CD14-positive monocyte (primary cell): ENCODE measurements around the gene WDR26. TPM values are rescaled to one million over a fixed set of nuclear protein-coding genes. Genes with fewer than 3 reads are reported as not detected.
A peak's percentile ranks its signal among the peaks of the same experiment; 100 is the strongest.
"Not testable (repeated sequence)": the region's sequence is repeated elsewhere in the genome, so short reads cannot be mapped to it uniquely, and the experiment has no call there.

ENCODE experiments used
- DNase-seq, 3 donors: peaks; one replicate each; pipeline ENCODE4 v3.0.0-alpha.2; 2011 to 2022
- H2AFZ ChIP-seq: 2 replicates; pipeline ENCODE4 v1.6.0; 2012; ENCODE audit warnings: mild to moderate bottlenecking, low read depth, low read length, inconsistent platforms; ENCODE audit not compliant: insufficient read depth, poor library complexity, severe bottlenecking
- H3K27ac ChIP-seq, 2 donors: 1 replicate in 1 of 2; 2 replicates in 1 of 2; pipeline ENCODE4 v1.5.1; 2012 to 2013; ENCODE audit warnings: low read length in 2 of 2, control low read depth in 1 of 2, inconsistent platforms in 1 of 2, low read depth in 1 of 2, mild to moderate bottlenecking in 1 of 2
- H3K27me3 ChIP-seq, 2 donors: one replicate each; pipeline versions ENCODE4 v1.6.0 to v1.6.1; 2011 to 2013; ENCODE audit warnings: low read length in 2 of 2; ENCODE audit not compliant: control insufficient read depth in 2 of 2, insufficient read depth in 2 of 2
- H3K36me3 ChIP-seq, 2 donors: replicated peaks in 1 of 2; 1 replicate in 1 of 2; 2 replicates in 1 of 2; pipeline versions ENCODE4 v1.5.1 to v1.6.1; 2012 to 2013; ENCODE audit warnings: low read length in 2 of 2, control low read depth in 1 of 2, inconsistent platforms in 1 of 2, mild to moderate bottlenecking in 1 of 2; ENCODE audit not compliant: insufficient read depth in 2 of 2, control insufficient read depth in 1 of 2
- H3K4me1 ChIP-seq, 2 donors: 1 replicate in 1 of 2; 2 replicates in 1 of 2; pipeline versions ENCODE4 v1.5.1 to v1.6.1; 2012 to 2013; ENCODE audit warnings: low read length in 2 of 2, control low read depth in 1 of 2, inconsistent platforms in 1 of 2, mild to moderate bottlenecking in 1 of 2, moderate library complexity in 1 of 2; ENCODE audit not compliant: insufficient read depth in 2 of 2, control insufficient read depth in 1 of 2
- H3K4me2 ChIP-seq: replicated peaks from 2 replicates; pipeline ENCODE3; 2012; ENCODE audit warnings: low read length, moderate library complexity, mild to moderate bottlenecking; ENCODE audit not compliant: poor library complexity, severe bottlenecking; ENCODE audit errors: extremely low read depth
- H3K4me3 ChIP-seq, 3 experiments: fragments of 200-600 bp in 1 of 3; sonication (generic) in 1 of 3; replicated peaks in 1 of 3; 1 replicate in 2 of 3; 2 replicates in 1 of 3; pipeline ENCODE4 v1.5.1; 2011 to 2013; ENCODE audit warnings: low read length in 3 of 3, mild to moderate bottlenecking in 3 of 3, control low read depth in 2 of 3, low read depth in 2 of 3, inconsistent platforms in 1 of 3, moderate library complexity in 1 of 3
- H3K79me2 ChIP-seq: 2 replicates; pipeline ENCODE4 v1.6.0; 2012; ENCODE audit warnings: mild to moderate bottlenecking, control low read depth, inconsistent platforms, low read length, moderate library complexity; ENCODE audit not compliant: insufficient read depth
- H3K9ac ChIP-seq: 2 replicates; pipeline ENCODE4 v1.6.0; 2017; ENCODE audit warnings: low read length, mild to moderate bottlenecking; ENCODE audit not compliant: insufficient read depth, poor library complexity, severe bottlenecking
- H3K9me3 ChIP-seq, 2 donors: replicated peaks in 1 of 2; 1 replicate in 1 of 2; 2 replicates in 1 of 2; pipeline versions ENCODE4 v1.5.1 to v1.6.1; 2012 to 2013; ENCODE audit warnings: low read length in 2 of 2, control low read depth in 1 of 2; ENCODE audit not compliant: control insufficient read depth in 1 of 2, insufficient read depth in 1 of 2
- H4K20me1 ChIP-seq: 2 replicates; pipeline ENCODE4 v1.6.0; 2012; ENCODE audit warnings: mild to moderate bottlenecking, low read length, control low read depth, moderate library complexity; ENCODE audit not compliant: insufficient read depth
- H3K27ac Mint-ChIP-seq, 7 donors: one replicate each; pipeline ENCODE4 v1.8.0; 2020; ENCODE audit warnings: mild to moderate bottlenecking in 7 of 7, mixed read lengths in 7 of 7, moderate library complexity in 6 of 7, inconsistent platforms in 2 of 7
- H3K27me3 Mint-ChIP-seq, 3 donors: one replicate each; pipeline ENCODE4 v1.8.0; 2021 to 2022; ENCODE audit warnings: low read depth in 3 of 3, mild to moderate bottlenecking in 3 of 3, mixed read lengths in 3 of 3, moderate library complexity in 3 of 3, inconsistent platforms in 1 of 3
- H3K36me3 Mint-ChIP-seq, 2 donors: one replicate each; pipeline ENCODE4 v1.8.0; 2020; ENCODE audit warnings: mixed read lengths in 2 of 2, inconsistent platforms in 1 of 2, mild to moderate bottlenecking in 1 of 2
- H3K4me1 Mint-ChIP-seq: one replicate; pipeline ENCODE4 v1.8.0; 2020; ENCODE audit warnings: mild to moderate bottlenecking, mixed read lengths
- H3K4me3 Mint-ChIP-seq, 2 donors: one replicate each; pipeline ENCODE4 v1.8.0; 2020; ENCODE audit warnings: mild to moderate bottlenecking in 2 of 2, mixed read lengths in 2 of 2, moderate library complexity in 1 of 2
- H3K9me3 Mint-ChIP-seq, 7 donors: one replicate each; pipeline ENCODE4 v1.8.0; 2020 to 2022; ENCODE audit warnings: mixed read lengths in 7 of 7, mild to moderate bottlenecking in 6 of 7, moderate library complexity in 6 of 7, inconsistent platforms in 2 of 7
- WGBS: methylation state at CpG from one replicate; pipeline ENCODE4 v1.1.5; 2013; ENCODE audit warnings: missing lambda C conversion rate; ENCODE audit not compliant: insufficient coverage; 5-methylcytosine and 5-hydroxymethylcytosine counted together
- intact Hi-C, 2 donors: fragments of 100-400 bp; cut with micrococcal nuclease; formaldehyde crosslinking; loops; one replicate each; pipeline versions ENCODE4 v1.15.0 to v1.15.1; 2023
- polyA plus RNA-seq, 3 donors: library from polyadenylated mRNA; depleted of rRNA in 1 of 3; unstranded in 2 of 3; stranded (reverse) in 1 of 3; fragments of 300-500 nt in 2 of 3; fragments of >200 nt in 1 of 3; fragmentation: Illumina TruSeq in 2 of 3; gene quantifications; 1 replicate in 2 of 3; 2 replicates in 1 of 3; pipeline ENCODE4 v1.2.3, GENCODE V29; 2012 to 2021
- TF ChIP-seq, protein P1 (sequence below): fragments of 200-600 bp; IDR thresholded peaks from one replicate; pipeline ENCODE4 v1.8.0; 2022; ENCODE audit warnings: antibody characterized with exemption, mild to moderate bottlenecking

The WDR26 gene
- polyA plus RNA-seq, 3 donors: 2.7 to 59.4 (median 4.0) TPM

- Mint-ChIP-seq H3K27me3 (peaks cover 0 to 2% (median 0%) of the 10 kb centered on the region in 3 donors), H3K4me1 (peaks cover 26% of the 10 kb centered on the region), H3K36me3 (peaks cover 63 to 65% of the 10 kb centered on the region in 2 donors), H3K27ac (peak overlapping the region in 1 of 7 donors; percentile 34), H3K4me3 (no peak overlapping the region), H3K9me3 (peaks cover 0 to 4% (median 1%) of the 10 kb centered on the region in 7 donors)
- no peak for DNase-seq
- TF ChIP-seq, protein P1, sequence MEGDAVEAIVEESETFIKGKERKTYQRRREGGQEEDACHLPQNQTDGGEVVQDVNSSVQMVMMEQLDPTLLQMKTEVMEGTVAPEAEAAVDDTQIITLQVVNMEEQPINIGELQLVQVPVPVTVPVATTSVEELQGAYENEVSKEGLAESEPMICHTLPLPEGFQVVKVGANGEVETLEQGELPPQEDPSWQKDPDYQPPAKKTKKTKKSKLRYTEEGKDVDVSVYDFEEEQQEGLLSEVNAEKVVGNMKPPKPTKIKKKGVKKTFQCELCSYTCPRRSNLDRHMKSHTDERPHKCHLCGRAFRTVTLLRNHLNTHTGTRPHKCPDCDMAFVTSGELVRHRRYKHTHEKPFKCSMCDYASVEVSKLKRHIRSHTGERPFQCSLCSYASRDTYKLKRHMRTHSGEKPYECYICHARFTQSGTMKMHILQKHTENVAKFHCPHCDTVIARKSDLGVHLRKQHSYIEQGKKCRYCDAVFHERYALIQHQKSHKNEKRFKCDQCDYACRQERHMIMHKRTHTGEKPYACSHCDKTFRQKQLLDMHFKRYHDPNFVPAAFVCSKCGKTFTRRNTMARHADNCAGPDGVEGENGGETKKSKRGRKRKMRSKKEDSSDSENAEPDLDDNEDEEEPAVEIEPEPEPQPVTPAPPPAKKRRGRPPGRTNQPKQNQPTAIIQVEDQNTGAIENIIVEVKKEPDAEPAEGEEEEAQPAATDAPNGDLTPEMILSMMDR: no peak
- Histone ChIP-seq H3K9me3 (peaks cover 0 to 3% of the 10 kb centered on the region in 2 donors), H3K4me3 (no peak overlapping the region), H3K27ac (no peak overlapping the region), H2AFZ (no peak overlapping the region), H3K79me2 (peaks cover 83% of the 10 kb centered on the region), H3K27me3 (no peaks in the 10 kb centered on the region), H4K20me1 (peaks cover 99% of the 10 kb centered on the region), H3K36me3 (peaks cover 47 to 70% of the 10 kb centered on the region in 2 donors), H3K4me1 (peaks cover 19 to 34% of the 10 kb centered on the region in 2 donors), H3K9ac (no peak overlapping the region), H3K4me2 (no peak overlapping the region)
- intact Hi-C loops: no loop called here
- no CpG with 5 or more reads among the region's 1 CpG for WGBS
Observed at GRCh38 chr1:224427346-224427745, 7.3 kb downstream of the WDR26 start.

- no CpG with 5 or more reads among the region's 8 CpGs for WGBS
- DNase-seq, H3K27me3 Mint-ChIP-seq, H2AFZ ChIP-seq, H3K9me3 Mint-ChIP-seq, H3K4me2 ChIP-seq, H3K27me3 ChIP-seq, intact Hi-C loops, H3K27ac ChIP-seq, H3K9me3 ChIP-seq, H3K4me3 Mint-ChIP-seq, H3K4me3 ChIP-seq, H3K9ac ChIP-seq, H3K27ac Mint-ChIP-seq: not testable (repeated sequence)
- peaks cover 51 to 75% of the 10 kb centered on the region in 2 donors for H3K36me3 ChIP-seq
- H3K4me1 ChIP-seq: peaks cover 16 to 29% of the 10 kb centered on the region in 2 donors
- peaks cover 21% of the 10 kb centered on the region for H3K4me1 Mint-ChIP-seq
- peaks cover 79% of the 10 kb centered on the region for H3K79me2 ChIP-seq
- peaks cover 99% of the 10 kb centered on the region for H4K20me1 ChIP-seq
- H3K36me3 Mint-ChIP-seq: peaks cover 68 to 69% of the 10 kb centered on the region in 2 donors
Observed at GRCh38 chr1:224426869-224427268, 7.7 kb downstream of the WDR26 start.
